HG03095 (cell line): ENCODE measurements around the gene BPI.
"Not testable (repeated sequence)": the region's sequence is repeated elsewhere in the genome, so short reads cannot be mapped to it uniquely, and the experiment has no call there.

Source experiments
- ATAC-seq: cut with Tn5 transposase; IDR thresholded peaks from one replicate; pipeline ENCODE4 v1.9.1; 2021; ENCODE audit warnings: moderate library complexity; ENCODE audit not compliant: unreplicated experiment

The BPI gene

GRCh38 chr20:38331814-38332213 is 27.9 kb downstream of the BPI start:
- no peak for ATAC-seq

- ATAC-seq: no peak
These were observed 30.1 kb downstream of the BPI start for GRCh38 chr20:38334016-38334415.

GRCh38 chr20:38336726-38337125 is 32.8 kb downstream of the BPI start:
- ATAC-seq: no peak

GRCh38 chr20:38337561-38338140 is 33.7 kb downstream of the BPI start:
- no peak for ATAC-seq

- no peak for ATAC-seq
These were observed 35.0 kb downstream of the BPI start for GRCh38 chr20:38338849-38339520.

GRCh38 chr20:38339521-38339896 is 35.6 kb downstream of the BPI start:
- not testable (repeated sequence) for ATAC-seq

GRCh38 chr20:38339997-38340396 is 36.0 kb downstream of the BPI start:
- no peak for ATAC-seq

GRCh38 chr20:38340693-38341092 is 36.7 kb downstream of the BPI start:
- no peak for ATAC-seq

- ATAC-seq: no peak
These were observed 38.3 kb downstream of the BPI start for GRCh38 chr20:38342216-38342615.

- ATAC-seq: no peak
These were observed 38.9 kb downstream of the BPI start for GRCh38 chr20:38342713-38343310.

GRCh38 chr20:38343311-38344106 is 39.6 kb downstream of the BPI start:
- ATAC-seq: no peak

GRCh38 chr20:38344107-38344701 is 40.2 kb downstream of the BPI start:
- ATAC-seq: no peak

GRCh38 chr20:38345643-38346042 is 41.7 kb downstream of the BPI start:
- ATAC-seq: no peak

GRCh38 chr20:38346247-38346651 is 42.3 kb downstream of the BPI start, which contains the start of gene LBP:
LBP (plus strand) TSS chr20:38346482; CDS start chr20:38346517, 35 bp downstream.
- ATAC-seq: no peak

GRCh38 chr20:38346741-38347140 is 42.8 kb downstream of the BPI start:
- no peak for ATAC-seq

GRCh38 chr20:38349856-38350255 is 45.9 kb downstream of the BPI start:
- no peak for ATAC-seq

GRCh38 chr20:38350879-38351775 is 47.2 kb downstream of the BPI start:
- ATAC-seq: no peak

GRCh38 chr20:38353316-38353715 is 49.4 kb downstream of the BPI start:
- no peak for ATAC-seq

- ATAC-seq: no peak
These were observed 50.3 kb downstream of the BPI start for GRCh38 chr20:38354227-38354626.
